B cell (primary cell): ENCODE results near the gene ADAMTSL1. TPM values are rescaled to one million over a fixed set of nuclear protein-coding genes. Genes with fewer than 3 reads are reported as not detected.

Experiments used
- ATAC-seq: fragments of 200-7000 bp; cut with Tn5 transposase; one replicate; pipeline ENCODE4 v1.10.0; 2021; ENCODE audit warnings: low read depth, mild to moderate bottlenecking, moderate number of reproducible peaks, moderate library complexity
- CTCF ChIA-PET: fragments of 350-600 bp; sonication (Branson Sonifier 250); formaldehyde crosslinking; loops from one replicate; lab custom pipeline; 2021; ENCODE audit warnings: antibody characterized with exemption, inconsistent platforms; lab: Charles Lee
- POLR2A ChIA-PET: fragments of 350-600 bp; sonication (Branson Sonifier 250); formaldehyde crosslinking; loops from one replicate; lab custom pipeline; 2021; ENCODE audit warnings: antibody characterized with exemption; lab: Charles Lee
- DNase-seq: peaks from one replicate; pipeline ENCODE4 v3.0.0; 2013
- H2AFZ ChIP-seq: 2 replicates; pipeline ENCODE4 v1.6.1; 2012; ENCODE audit warnings: mild to moderate bottlenecking, low read depth, low read length; ENCODE audit not compliant: insufficient read depth, poor library complexity, severe bottlenecking
- H3K27ac ChIP-seq, 2 donors: 1 replicate in 1 of 2; 2 replicates in 1 of 2; pipeline ENCODE4 v1.5.1; 2012 to 2013; ENCODE audit warnings: low read length in 2 of 2, mild to moderate bottlenecking in 2 of 2, moderate library complexity in 1 of 2
- H3K27me3 ChIP-seq, 4 experiments: fragments of 200-600 bp in 1 of 4; sonication (generic) in 1 of 4; replicated peaks in 1 of 4; 1 replicate in 2 of 4; 2 replicates in 2 of 4; pipeline versions ENCODE4 v1.6.1 to v1.7.0; 2013 to 2016; ENCODE audit warnings: low read length in 3 of 4, mild to moderate bottlenecking in 2 of 4, mixed read lengths in 1 of 4, moderate library complexity in 1 of 4; ENCODE audit not compliant: insufficient read depth in 4 of 4, control insufficient read depth in 3 of 4; ENCODE audit errors: control extremely low read depth in 1 of 4
- H3K36me3 ChIP-seq, 2 experiments: replicated peaks in 1 of 2; 1 replicate in 1 of 2; 2 replicates in 1 of 2; pipeline versions ENCODE4 v1.6.1 to v1.7.1; 2013; ENCODE audit warnings: low read length in 1 of 2; ENCODE audit not compliant: insufficient read depth in 2 of 2, control insufficient read depth in 1 of 2; ENCODE audit errors: control extremely low read depth in 1 of 2, extremely low read depth in 1 of 2
- H3K4me1 ChIP-seq, 2 donors: fragments of 200-600 bp in 1 of 2; sonication (generic) in 1 of 2; 1 replicate in 1 of 2; 2 replicates in 1 of 2; pipeline versions ENCODE4 v1.5.1 to v1.6.1; 2013 to 2017; ENCODE audit warnings: low read length in 2 of 2; ENCODE audit not compliant: control insufficient read depth in 2 of 2, insufficient read depth in 2 of 2
- H3K4me2 ChIP-seq: replicated peaks from 2 replicates; pipeline ENCODE3; 2012; ENCODE audit warnings: mild to moderate bottlenecking, low read depth, low read length; ENCODE audit not compliant: poor library complexity, severe bottlenecking
- H3K4me3 ChIP-seq, 5 experiments: fragments of 200-600 bp in 1 of 5; sonication (generic) in 1 of 5; 1 replicate in 3 of 5; 2 replicates in 2 of 5; pipeline versions ENCODE4 v1.5.1 to v1.7.0; 2011 to 2016; ENCODE audit warnings: low read length in 4 of 5, mild to moderate bottlenecking in 4 of 5, low read depth in 2 of 5, control low read depth in 1 of 5, moderate library complexity in 1 of 5; ENCODE audit not compliant: insufficient read depth in 1 of 5; ENCODE audit errors: control extremely low read depth in 1 of 5, extremely low read depth in 1 of 5
- H3K79me2 ChIP-seq: fragments of 200-600 bp; sonication (generic); one replicate; pipeline ENCODE4 v1.6.0; 2016; ENCODE audit warnings: low read length; ENCODE audit not compliant: control insufficient read depth, insufficient read depth
- H3K9ac ChIP-seq: fragments of 200-600 bp; sonication (generic); 2 replicates; pipeline ENCODE4 v1.6.1; 2017; ENCODE audit warnings: mild to moderate bottlenecking, low read length, moderate library complexity
- H3K9me3 ChIP-seq, 3 donors: one replicate each; pipeline versions ENCODE4 v1.6.1 to v1.7.1; 2013; ENCODE audit warnings: low read length in 2 of 3; ENCODE audit not compliant: control insufficient read depth in 2 of 3, insufficient read depth in 1 of 3; ENCODE audit errors: control extremely low read depth in 1 of 3
- H4K20me1 ChIP-seq: 2 replicates; pipeline ENCODE4 v1.6.0; 2012; ENCODE audit warnings: mild to moderate bottlenecking, low read length; ENCODE audit not compliant: insufficient read depth, control insufficient read depth, poor library complexity, severe bottlenecking
- H3K27ac Mint-ChIP-seq: one replicate; pipeline ENCODE4 v1.8.0; 2021; ENCODE audit warnings: mixed read lengths
- H3K27me3 Mint-ChIP-seq: one replicate; pipeline ENCODE4 v1.8.0; 2021; ENCODE audit warnings: mixed read lengths
- H3K4me1 Mint-ChIP-seq: one replicate; pipeline ENCODE4 v1.8.0; 2021; ENCODE audit warnings: mixed read lengths
- H3K4me3 Mint-ChIP-seq: one replicate; pipeline ENCODE4 v1.8.0; 2021; ENCODE audit warnings: mixed read lengths
- H3K9me3 Mint-ChIP-seq: one replicate; pipeline ENCODE4 v1.8.0; 2022; ENCODE audit warnings: mixed read lengths; ENCODE audit not compliant: insufficient read depth
- CTCF ChIP-seq: fragments of 200-600 bp; IDR thresholded peaks from one replicate; pipeline ENCODE4 v1.8.0; 2022; ENCODE audit warnings: antibody characterized with exemption, mild to moderate bottlenecking
- EZH2 ChIP-seq: IDR thresholded peaks from 2 replicates; pipeline ENCODE4 v1.6.1; 2012; ENCODE audit warnings: borderline replicate concordance, low read depth, mild to moderate bottlenecking, moderate library complexity, low read length; ENCODE audit not compliant: insufficient read depth, poor library complexity, severe bottlenecking
- WGBS: methylation state at CpG from one replicate; pipeline ENCODE4 v1.1.5; 2013; ENCODE audit warnings: missing lambda C conversion rate; ENCODE audit not compliant: insufficient coverage; 5-methylcytosine and 5-hydroxymethylcytosine counted together
- intact Hi-C: fragments of 100-400 bp; cut with micrococcal nuclease; formaldehyde crosslinking; loops from one replicate; pipeline ENCODE4 v1.10.0; 2022
- polyA plus RNA-seq: library from polyadenylated mRNA; depleted of rRNA; stranded (reverse); fragments of >200 nt; gene quantifications from 2 replicates; pipeline ENCODE4 v1.2.3, GENCODE V29; 2012
- total RNA-seq, 2 donors: library from RNA; stranded (reverse); fragments of 120-200 nt in 1 of 2; gene quantifications; 1 replicate in 1 of 2; 2 replicates in 1 of 2; pipeline versions ENCODE4 v1.2.3 to v1.2.4, GENCODE V29; 2013 to 2022

The ADAMTSL1 gene
- total and polyA plus RNA-seq, 2 donors (not counting 1 experiment from before 2014, with no cell fraction given) = not detected

- H3K27me3 ChIP-seq = no peaks in the 10 kb centered on the region
- CTCF ChIA-PET = no interaction called here
- peaks cover 0 to 3% (median 0%) of the 10 kb centered on the region in 3 donors for H3K9me3 ChIP-seq
- H3K27me3 Mint-ChIP-seq = no peaks in the 10 kb centered on the region
- H4K20me1 ChIP-seq = no peaks in the 10 kb centered on the region
- POLR2A ChIA-PET = no interaction called here
- H3K36me3 ChIP-seq = no peaks in the 10 kb centered on the region
- WGBS = no CpG with 5 or more reads among the region's 5 CpGs
- no peak overlapping the region for H3K4me2 ChIP-seq
- no peak overlapping the region for H3K4me3 ChIP-seq
- H3K9me3 Mint-ChIP-seq = no peaks in the 10 kb centered on the region
- no peaks in the 10 kb centered on the region for H3K79me2 ChIP-seq
- H3K4me1 Mint-ChIP-seq = no peaks in the 10 kb centered on the region
- H3K4me1 ChIP-seq = no peaks in the 10 kb centered on the region
- ATAC-seq = no peak
- H2AFZ ChIP-seq = no peak overlapping the region
- H3K9ac ChIP-seq = no peak overlapping the region
- no peak overlapping the region for H3K27ac ChIP-seq
- H3K4me3 Mint-ChIP-seq = no peak overlapping the region
- H3K27ac Mint-ChIP-seq = no peak overlapping the region
- no peak for TF ChIP-seq CTCF
- no peak for TF ChIP-seq EZH2
- DNase-seq = no peak
- intact Hi-C loops = no loop called here
These were observed 28.0 kb downstream of the ADAMTSL1 start for GRCh38 chr9:18501949-18502348.

- no peak for DNase-seq
- H3K4me1 ChIP-seq = no peaks in the 10 kb centered on the region
- CTCF ChIA-PET = no interaction called here
- H3K4me3 ChIP-seq = no peak overlapping the region
- H3K9me3 Mint-ChIP-seq = no peaks in the 10 kb centered on the region
- POLR2A ChIA-PET = no interaction called here
- H3K36me3 ChIP-seq = no peaks in the 10 kb centered on the region
- no peak overlapping the region for H3K4me2 ChIP-seq
- H3K4me3 Mint-ChIP-seq = no peak overlapping the region
- peaks cover 0 to 3% (median 0%) of the 10 kb centered on the region in 3 donors for H3K9me3 ChIP-seq
- intact Hi-C loops = no loop called here
- WGBS = 100% methylated on average over 1 of the region's 3 CpGs
- no peak overlapping the region for H3K27ac Mint-ChIP-seq
- no peak overlapping the region for H3K27ac ChIP-seq
- H3K79me2 ChIP-seq = no peaks in the 10 kb centered on the region
- no peak overlapping the region for H3K9ac ChIP-seq
- no peaks in the 10 kb centered on the region for H3K27me3 ChIP-seq
- ATAC-seq = no peak
- H3K27me3 Mint-ChIP-seq = no peaks in the 10 kb centered on the region
- no peak overlapping the region for H2AFZ ChIP-seq
- no peak for TF ChIP-seq EZH2
- TF ChIP-seq CTCF = no peak
- H3K4me1 Mint-ChIP-seq = no peaks in the 10 kb centered on the region
- no peaks in the 10 kb centered on the region for H4K20me1 ChIP-seq
These were observed 28.6 kb downstream of the ADAMTSL1 start for GRCh38 chr9:18502546-18502945.
